ENCODE results near the gene DGKB.

DGKB gene

DNA sequence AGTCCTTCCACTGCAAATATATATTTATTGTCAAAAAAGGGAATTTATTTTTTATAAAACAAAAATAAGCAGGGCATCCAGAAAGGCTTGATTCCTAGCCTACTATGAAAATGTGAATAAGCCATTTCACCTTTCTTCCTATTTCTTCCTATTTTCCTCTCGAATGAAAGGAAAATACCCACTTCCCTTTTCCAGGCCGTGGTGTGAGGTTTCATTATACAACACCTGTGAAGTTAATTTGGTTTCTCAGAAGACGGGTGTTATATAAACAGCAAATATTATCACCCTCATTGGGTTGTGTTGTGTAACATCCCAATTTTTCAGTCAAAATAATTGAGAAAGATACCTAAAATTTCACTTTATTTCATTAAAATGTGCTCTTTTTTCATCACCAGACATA is 214.3 kb downstream of the DGKB start:
- DNase-seq (ENCODE audit: low read depth): no peak

GRCh38 chr7:14687777-14688176 is 214.8 kb downstream of the DGKB start:
- no peak for DNase-seq (ENCODE audit: low read depth)

DNA sequence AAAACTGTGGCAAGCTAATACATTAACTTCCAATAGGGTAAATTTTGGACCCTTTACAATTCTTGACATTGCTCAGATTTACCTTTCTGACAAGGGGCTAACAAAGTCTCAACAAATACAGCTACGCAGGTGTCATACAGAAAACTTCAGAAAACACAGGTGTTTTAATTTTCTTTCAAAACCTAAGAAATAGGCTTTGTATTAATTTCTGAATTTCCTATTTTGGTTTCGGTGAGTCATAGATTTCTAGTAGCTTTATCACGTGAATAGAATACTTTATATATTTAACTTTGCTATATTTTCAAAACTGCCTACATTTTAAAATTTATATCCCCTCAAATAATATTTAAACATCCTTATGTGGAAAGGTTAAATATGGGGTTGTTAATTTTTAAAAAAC is 215.3 kb downstream of the DGKB start:
- DNase-seq (ENCODE audit: low read depth): no peak

- DNase-seq (ENCODE audit: low read depth): no peak
Observed at GRCh38 chr7:14685167-14685566, 217.4 kb downstream of the DGKB start.

GRCh38 chr7:14682910-14683465 is 219.6 kb downstream of the DGKB start:
- DNase-seq (ENCODE audit: low read depth): no peak

DNA sequence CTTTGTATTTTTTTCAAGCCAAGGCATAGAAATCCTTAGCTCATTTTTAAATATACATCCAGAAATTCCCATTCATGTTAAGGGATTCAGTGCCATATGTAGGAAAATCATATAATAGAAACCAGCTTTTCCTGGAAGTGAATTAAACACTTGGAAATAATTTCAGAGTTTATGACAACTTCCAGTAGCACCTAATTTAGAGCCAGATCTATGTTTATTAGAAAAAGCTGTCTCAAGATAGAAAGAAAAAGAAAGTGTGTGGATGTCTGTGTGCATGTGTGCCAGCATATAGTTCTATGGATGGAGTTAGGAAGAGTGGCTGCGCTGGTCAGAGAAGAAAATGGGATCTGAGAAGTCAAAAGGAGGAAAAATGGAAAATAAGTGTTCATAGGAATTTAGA is 225.7 kb downstream of the DGKB start:
- DNase-seq (ENCODE audit: low read depth): no peak

DNA sequence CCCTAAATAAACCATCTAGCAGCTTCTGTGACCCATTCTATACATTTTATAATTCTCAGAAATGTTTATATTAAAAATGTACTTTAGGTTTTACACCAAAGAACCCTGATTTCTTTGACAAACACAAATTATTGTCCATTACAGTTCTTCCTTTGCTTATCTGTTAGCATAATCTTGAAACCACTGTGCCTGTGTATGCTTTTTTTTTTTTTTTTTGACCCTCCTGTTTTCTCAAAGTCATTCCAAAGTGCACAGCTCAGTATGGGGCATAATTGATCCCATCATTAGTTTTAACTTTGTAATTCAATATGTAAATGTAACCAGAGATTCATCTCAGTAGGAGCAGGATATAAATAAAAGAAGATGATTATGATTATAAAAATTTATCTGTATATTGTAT is 229.3 kb downstream of the DGKB start:
- no peak for DNase-seq (ENCODE audit: low read depth)

DNA sequence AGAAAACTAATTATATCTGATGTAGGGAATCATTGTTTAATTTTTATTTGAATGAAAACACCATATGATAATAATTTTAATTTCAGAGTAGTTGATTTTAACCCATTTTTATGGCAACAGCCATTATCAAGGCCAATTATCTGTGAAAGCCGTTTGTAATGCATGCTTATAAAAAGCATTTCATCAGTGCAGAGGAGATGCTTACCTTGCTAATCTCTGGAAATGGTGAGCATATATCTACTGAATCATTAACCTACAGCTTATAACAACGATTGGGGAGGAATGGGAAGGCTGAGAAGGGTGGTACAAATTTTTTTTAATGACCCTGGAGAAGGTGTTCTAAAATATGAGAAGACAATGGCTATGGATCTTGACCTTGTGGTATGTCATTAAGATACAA is 235.6 kb downstream of the DGKB start:
- no peak for DNase-seq (ENCODE audit: low read depth)

DNA sequence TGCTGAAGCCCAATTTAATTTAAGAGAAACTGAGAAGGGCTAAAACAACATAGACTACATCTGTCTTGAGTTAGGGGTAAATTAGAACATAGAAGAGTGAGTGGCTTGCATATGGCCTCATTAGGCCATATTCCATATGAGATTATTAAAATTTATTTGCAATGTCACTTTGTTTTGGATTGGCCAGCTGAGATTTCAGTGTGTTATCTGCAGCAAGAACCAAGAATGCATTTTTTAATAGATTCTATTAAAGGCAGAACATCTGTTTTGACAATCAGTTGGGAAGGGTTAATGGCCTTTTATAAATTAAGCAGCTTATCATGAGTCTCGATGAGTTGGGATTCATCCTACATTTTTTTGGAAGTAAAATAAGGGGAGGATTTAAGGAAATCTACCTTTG is 236.2 kb downstream of the DGKB start:
- DNase-seq (ENCODE audit: low read depth): no peak

DNA sequence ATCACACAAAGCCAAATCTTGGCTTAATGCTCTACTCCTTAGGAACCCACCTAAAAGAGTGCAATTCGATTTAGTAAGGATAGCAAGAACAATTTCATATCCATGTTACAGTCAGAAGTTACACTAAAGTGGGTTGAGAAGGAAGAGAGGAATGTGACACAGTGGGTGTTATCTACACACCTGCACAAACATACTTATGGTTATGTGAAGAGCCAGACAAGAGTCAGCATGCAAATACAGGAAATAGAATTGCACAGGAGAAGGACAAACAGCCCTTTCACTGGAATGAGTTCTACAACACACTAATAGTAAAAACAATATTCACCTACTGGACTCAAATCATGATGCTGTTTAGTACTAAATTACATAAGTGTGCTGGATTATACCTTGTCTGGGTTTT is 262.8 kb downstream of the DGKB start:
- DNase-seq (ENCODE audit: low read depth): no peak

- no peak for DNase-seq (ENCODE audit: low read depth)
Observed at GRCh38 chr7:14639329-14639728, 263.2 kb downstream of the DGKB start.

DNA sequence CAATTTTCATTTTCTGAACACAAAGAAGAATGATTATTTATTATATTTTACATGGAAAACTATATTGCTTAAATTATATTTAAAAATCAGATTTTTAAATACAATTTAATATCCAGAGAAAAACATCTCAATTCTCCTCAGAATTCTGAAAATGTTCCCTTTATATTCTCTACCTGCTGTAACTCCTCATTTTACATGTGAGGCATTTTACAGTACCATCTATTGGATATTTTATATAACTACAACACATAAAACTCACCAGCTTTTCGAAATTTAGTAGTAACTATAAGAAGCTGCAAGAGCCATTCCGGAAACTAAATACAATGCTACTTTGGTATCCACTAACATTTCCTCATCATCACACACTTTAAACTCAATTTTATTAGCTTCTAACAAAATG is 264.6 kb downstream of the DGKB start:
- no peak for DNase-seq (ENCODE audit: low read depth)

- no peak for DNase-seq (ENCODE audit: low read depth)
Observed at GRCh38 chr7:14635955-14636354, 266.6 kb downstream of the DGKB start.

- DNase-seq (ENCODE audit: low read depth): no peak
Observed at GRCh38 chr7:14630048-14630447, 272.5 kb downstream of the DGKB start.

DNA sequence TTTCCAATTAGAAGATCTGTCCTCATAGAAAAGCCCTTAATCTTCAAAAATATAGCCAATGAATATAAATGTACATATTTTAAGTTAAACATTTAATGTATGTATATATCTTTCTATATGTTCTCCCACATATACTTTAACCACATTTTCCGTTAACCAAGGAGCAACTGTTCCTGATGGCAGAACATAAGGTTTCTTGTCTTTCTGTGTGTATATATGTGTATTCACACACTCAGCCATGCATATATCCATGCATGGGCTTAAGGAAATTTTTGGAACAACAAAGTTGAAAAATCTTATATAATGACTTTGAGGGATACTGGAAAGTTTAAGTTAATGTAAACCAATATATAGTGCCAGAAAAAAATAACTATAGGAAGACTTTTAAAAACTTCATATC is 274.0 kb downstream of the DGKB start:
- no peak for DNase-seq (ENCODE audit: low read depth)

DNA sequence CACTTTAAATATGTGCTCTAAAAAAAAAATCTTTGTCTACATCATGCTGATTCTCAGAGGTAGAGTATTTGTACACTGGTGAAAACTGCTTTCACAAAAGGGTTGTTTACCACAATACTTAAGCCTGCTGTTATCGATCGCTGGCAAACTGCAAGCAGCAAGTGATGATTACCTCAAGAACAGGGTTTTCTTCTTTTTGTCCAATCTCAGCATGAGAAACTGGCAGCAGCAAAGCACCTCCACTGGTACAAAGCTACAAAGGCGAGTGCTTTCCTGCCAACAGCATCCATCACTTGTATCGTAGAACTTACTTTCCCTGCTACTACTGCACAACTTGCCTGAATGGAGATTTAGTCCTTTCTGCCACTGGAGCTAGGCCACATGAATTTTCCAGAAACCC is 276.5 kb downstream of the DGKB start:
- no peak for DNase-seq (ENCODE audit: low read depth)

DNA sequence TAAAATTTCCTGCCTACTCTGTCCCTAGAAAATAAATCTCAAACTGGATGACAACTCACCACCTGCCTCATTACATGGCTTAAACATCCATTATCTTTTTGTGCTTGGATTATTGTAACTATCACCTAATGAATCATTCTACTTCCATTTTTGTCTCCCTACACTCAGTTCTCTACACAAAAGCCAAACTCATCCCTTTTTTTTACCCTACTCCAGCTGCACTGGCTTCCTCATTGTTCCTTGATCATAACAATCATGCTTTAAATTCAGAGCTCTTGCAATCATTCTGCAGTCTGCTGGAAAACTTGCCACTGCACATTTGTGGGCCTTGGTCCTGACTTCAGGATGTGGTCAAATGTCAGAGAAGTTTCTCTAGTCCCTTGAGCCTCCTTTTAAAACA is 280.0 kb downstream of the DGKB start:
- no peak for DNase-seq (ENCODE audit: low read depth)

DNA sequence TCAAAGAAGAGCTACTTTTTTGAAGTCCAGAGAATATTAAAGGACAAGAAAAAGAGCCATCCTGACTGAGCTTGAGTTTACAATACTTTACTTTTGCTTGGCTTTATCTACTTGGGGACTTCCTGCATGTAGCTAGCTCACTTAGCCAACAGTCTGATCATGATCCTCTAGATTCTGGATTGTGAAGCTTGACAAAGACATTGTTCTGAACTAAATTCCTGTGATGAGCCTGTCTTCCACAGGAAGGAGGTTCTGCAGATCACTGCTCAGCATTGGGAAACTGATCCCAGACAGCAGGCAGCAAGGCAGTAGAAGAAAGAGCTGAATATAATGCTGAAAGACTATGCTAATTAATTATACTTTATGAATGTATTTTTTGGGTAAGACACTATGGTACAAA is 296.4 kb downstream of the DGKB start:
- DNase-seq (ENCODE audit: low read depth): no peak

DNA sequence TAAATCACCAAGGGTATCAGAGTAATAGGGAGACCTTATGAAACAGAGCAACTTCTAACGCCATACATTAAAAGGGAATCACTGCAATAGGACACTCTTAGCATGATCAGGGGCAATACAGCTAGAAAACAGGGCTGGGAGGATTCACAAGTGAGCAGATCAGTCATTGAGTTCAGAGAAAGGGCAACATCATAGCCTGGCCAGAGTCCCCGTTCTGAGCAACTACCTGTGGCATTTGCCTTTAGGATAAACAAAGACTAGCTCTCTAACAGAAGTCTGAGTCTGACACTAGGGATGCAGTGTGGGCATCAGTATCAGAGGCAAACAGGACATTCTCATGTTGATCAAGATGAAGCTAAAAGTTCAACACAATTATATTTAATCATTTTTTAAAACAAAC is 297.9 kb downstream of the DGKB start:
- no peak for DNase-seq (ENCODE audit: low read depth)

DNA sequence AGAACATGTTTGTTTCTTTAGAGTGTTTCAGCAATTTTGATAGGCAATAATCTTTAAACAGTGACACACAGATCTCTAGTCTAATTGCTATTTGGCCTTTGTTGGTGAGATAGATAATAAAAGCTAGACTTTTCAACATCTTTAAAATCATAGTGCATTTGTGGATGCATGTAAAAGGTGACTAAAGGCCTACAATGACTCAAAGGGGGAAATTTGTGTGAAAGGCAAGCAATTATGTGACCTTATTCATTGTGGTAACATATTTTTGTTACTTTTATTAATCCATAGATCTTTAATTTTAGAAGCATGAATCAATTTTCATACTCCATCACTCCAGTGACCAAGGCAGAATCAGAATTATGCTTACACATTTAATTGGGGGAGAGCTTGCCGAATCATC is 299.7 kb downstream of the DGKB start:
- DNase-seq (ENCODE audit: low read depth): no peak

DNA sequence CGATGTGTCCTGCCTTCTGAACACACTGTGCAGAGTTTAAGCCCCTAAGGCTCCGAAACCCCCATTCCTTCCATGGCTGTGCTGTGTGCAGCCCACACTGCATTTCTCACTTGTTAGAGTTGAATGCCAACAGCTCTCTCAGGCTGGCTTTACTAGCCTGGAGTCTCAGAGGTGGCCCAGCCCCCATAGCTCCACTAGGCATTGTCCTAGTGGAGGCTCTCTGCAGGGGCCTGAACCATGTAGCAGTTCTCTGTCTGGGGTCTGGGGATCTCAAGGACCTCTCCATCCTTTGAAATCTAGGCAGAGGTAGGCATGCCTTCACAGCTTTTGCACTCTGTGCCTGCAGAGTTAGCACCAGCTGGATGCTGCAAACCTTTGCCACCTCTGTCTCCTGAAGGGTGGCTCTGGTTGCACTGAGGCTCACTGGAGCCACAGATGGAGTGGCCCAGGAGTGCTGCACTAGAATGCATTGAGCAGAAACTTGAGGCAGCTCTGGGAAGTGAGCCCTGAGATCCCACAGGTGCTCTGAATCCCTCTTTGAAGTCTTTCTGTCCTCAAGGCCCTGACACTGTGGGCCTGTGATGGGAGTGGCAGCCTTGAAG is 301.7 kb downstream of the DGKB start:
- no peak for DNase-seq (ENCODE audit: low read depth)

DNA sequence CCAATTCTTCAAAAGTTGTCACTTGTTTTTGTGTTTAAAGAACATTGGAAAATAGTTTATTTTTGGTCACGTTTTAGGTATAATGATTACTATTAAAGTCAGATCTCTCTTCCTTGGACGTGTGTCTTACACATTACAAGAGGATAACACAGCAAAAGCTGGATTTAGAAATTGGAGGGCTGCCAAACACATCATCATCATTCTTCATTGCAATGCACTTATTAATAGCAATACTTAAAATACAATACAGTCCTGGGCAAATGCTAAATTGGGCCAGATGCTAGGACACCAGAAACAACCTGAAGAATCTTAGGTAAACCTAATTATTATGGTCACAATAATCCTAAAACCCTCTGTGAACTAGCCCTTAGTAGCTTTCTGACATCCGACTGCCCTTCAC is 303.6 kb downstream of the DGKB start:
- no peak for DNase-seq (ENCODE audit: low read depth)

DNA sequence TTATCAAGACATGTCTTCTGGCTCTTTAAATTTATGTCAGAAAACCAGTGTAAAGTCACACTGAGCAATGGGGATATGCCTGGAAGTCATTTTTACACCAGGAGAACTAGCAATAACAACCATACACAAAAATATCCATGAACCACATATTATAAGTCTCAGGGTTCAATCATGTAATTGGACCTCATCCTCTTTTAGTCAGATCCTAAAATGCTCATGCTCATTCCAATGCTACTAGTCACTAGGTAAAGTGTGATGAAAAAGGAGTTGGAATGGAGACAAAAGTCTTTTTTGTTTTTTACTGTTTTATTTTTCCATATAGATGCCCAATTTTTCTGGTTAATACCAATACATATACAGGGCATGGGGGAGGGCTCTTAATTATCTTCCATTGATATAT is 306.1 kb downstream of the DGKB start:
- DNase-seq (ENCODE audit: low read depth): no peak

GRCh38 chr7:14590206-14590605 is 312.3 kb downstream of the DGKB start:
- DNase-seq (ENCODE audit: low read depth): no peak

GRCh38 chr7:14585232-14585631 is 317.3 kb downstream of the DGKB start:
- no peak for DNase-seq (ENCODE audit: low read depth)

Measured in stimulated activated CD4-positive, alpha-beta T cell treated with anti-CD3 and anti-CD28 coated beads, Interleukin-2, amount 100 ng/mL, for 4 hours (primary cell).